Naive thymus-derived CD8-positive, alpha-beta T cell (primary cell): ENCODE results near the gene OLFM2. TPM values are rescaled to one million over a fixed set of nuclear protein-coding genes. Genes with fewer than 3 reads are reported as not detected.
"Not testable (repeated sequence)": the region's sequence is repeated elsewhere in the genome, so short reads cannot be mapped to it uniquely, and the experiment has no call there.

Source experiments
- ATAC-seq, 2 donors: fragments of 150-1000 bp; cut with Tn5 transposase in 1 of 2; sonication (Bioruptor Pico), chemical (Tn5 transposase) in 1 of 2; 1 replicate in 1 of 2; 2 replicates in 1 of 2; pipeline ENCODE4 v1.10.0; 2021; ENCODE audit warnings: mild to moderate bottlenecking in 2 of 2, moderate library complexity in 2 of 2
- POLR2A ChIA-PET: fragments of 350-600 bp; sonication (Branson Sonifier 250); formaldehyde crosslinking; loops from one replicate; lab custom pipeline; 2021; ENCODE audit warnings: antibody characterized with exemption; lab: Charles Lee
- DNase-seq, 10 donors: peaks; one replicate each; pipeline versions ENCODE4 v3.0.0 to v3.0.0-alpha.2; 2020 to 2022
- H3K27ac Mint-ChIP-seq, 10 donors: one replicate each; pipeline ENCODE4 v1.8.0; 2020 to 2022; ENCODE audit warnings: mild to moderate bottlenecking in 10 of 10, mixed read lengths in 10 of 10, moderate library complexity in 4 of 10, inconsistent platforms in 1 of 10
- H3K27me3 Mint-ChIP-seq, 5 donors: one replicate each; pipeline ENCODE4 v1.8.0; 2021 to 2022; ENCODE audit warnings: mixed read lengths in 5 of 5
- H3K36me3 Mint-ChIP-seq, 3 donors: one replicate each; pipeline ENCODE4 v1.8.0; 2020 to 2022; ENCODE audit warnings: mixed read lengths in 3 of 3, mild to moderate bottlenecking in 2 of 3, inconsistent platforms in 1 of 3
- H3K4me1 Mint-ChIP-seq, 4 donors: one replicate each; pipeline ENCODE4 v1.8.0; 2021 to 2022; ENCODE audit warnings: mixed read lengths in 4 of 4
- H3K4me3 Mint-ChIP-seq, 10 donors: one replicate each; pipeline ENCODE4 v1.8.0; 2020 to 2022; ENCODE audit warnings: mild to moderate bottlenecking in 10 of 10, mixed read lengths in 10 of 10, moderate library complexity in 6 of 10, inconsistent platforms in 1 of 10
- H3K9me3 Mint-ChIP-seq, 9 donors: one replicate each; pipeline ENCODE4 v1.8.0; 2020 to 2022; ENCODE audit warnings: mixed read lengths in 9 of 9, mild to moderate bottlenecking in 3 of 9, inconsistent platforms in 1 of 9, moderate library complexity in 1 of 9
- polyA plus RNA-seq, 3 donors: library from polyadenylated mRNA; unstranded; fragments of 300-500 nt; fragmentation: Illumina TruSeq; gene quantifications; one replicate each; pipeline ENCODE4 v1.2.3, GENCODE V29; 2021
- total RNA-seq, 8 experiments: library from RNA in 2 of 8; stranded (reverse) in 2 of 8; gene quantifications; one replicate each; pipeline ENCODE4 v1.2.3 and lab custom pipeline; 2021 to 2026

OLFM2 gene
- total and polyA plus RNA-seq, 5 experiments from 2014 or later, result 6.1 to 14.8 (median 12.8) TPM

DNA sequence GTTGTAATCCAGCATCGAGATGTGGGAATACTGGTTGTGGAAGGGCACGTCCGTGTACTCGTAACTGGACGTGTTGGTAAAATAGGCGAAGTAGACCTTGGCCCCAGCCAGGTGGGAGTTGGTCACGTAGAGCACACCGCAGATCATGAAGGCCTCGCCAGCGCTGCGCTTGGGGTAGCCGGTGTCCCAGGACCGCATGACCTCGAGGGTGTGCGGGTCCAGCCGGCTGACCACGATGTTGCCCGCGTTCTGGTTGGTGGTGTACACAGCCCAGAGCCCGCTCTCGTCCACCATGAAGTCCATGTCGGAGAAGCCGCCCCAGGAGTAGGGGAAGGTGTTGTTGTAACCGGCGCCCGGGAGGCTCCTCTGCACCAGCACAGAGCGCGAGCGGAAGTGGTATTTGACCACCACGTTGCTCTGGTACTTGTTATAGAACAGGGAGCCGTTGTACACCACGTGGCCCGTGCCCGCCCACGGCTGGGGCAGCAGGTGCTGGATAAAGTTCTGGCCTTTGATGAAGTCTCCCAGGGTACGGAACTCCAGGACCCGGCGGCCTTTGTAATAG, 82.0 kb downstream of the OLFM2 start:
- Mint-ChIP-seq H3K4me3 (peak overlapping the region in 5 of 10 donors; percentile 26 to 69 (median 33)), H3K27me3 (no peaks in the 10 kb centered on the region), H3K4me1 (peaks cover 33 to 76% (median 48%) of the 10 kb centered on the region in 4 donors), H3K27ac (peak overlapping the region in 5 of 10 donors; percentile 27 to 81 (median 39)), H3K9me3 (no peaks in the 10 kb centered on the region), H3K36me3 (peaks cover 5 to 26% (median 12%) of the 10 kb centered on the region in 3 donors)
- no peak for ATAC-seq
- POLR2A ChIA-PET, result no interaction called here
- DNase-seq, result peak in 1 of 10 donors; percentile 53

DNA sequence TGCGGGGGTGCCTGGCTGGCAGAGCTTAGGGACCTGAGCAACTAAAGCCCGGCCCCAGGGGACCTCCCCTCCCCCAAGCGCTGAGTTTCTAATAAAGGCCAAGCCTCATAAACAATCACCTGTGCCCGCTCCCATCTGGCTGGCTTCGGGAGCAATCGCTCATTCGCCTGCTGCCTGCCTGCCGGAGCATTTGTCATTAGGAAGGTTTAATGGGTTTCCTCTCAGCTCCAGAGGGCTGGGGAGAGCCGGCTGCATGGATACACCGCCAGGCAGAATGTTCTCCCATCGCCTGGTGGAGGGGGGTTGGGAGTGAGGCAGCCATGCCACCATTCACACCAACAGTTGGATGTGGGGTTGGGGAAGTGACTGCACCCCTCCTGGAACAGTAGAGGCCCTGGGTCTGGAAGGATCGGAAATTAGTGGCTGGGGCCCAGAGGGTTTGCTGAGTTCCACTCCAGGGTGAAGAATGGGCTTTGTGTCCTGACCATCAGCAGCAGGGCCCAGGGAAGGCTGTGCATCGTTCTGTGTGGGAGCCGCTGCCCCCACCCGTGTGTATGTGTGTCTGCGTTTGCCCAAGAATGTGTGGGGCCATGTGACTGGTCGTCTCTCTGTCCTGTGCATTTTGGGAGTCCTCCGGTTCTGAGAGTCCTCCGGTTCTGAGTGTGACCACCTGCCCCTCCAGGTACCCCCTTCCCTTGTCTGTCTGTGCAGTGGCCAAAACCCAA, 85.9 kb downstream of the OLFM2 start:
- DNase-seq (no peak), ATAC-seq (no peak)
- POLR2A ChIA-PET, result interaction anchor here (4.1 kb wide), 1 partner anchor 8 kb away, joined by 15 read pairs; no protein-coding TSS in a partner anchor
- H3K9me3 Mint-ChIP-seq, result no peaks in the 10 kb centered on the region
- no peaks in the 10 kb centered on the region for H3K27me3 Mint-ChIP-seq
- H3K4me1 Mint-ChIP-seq, result peaks cover 19 to 64% (median 34%) of the 10 kb centered on the region in 4 donors
- no peak overlapping the region for H3K4me3 Mint-ChIP-seq
- H3K27ac Mint-ChIP-seq, result peak overlapping the region in 5 of 10 donors; percentile 17 to 79 (median 57)
- peaks cover 5 to 32% (median 6%) of the 10 kb centered on the region in 3 donors for H3K36me3 Mint-ChIP-seq

DNA sequence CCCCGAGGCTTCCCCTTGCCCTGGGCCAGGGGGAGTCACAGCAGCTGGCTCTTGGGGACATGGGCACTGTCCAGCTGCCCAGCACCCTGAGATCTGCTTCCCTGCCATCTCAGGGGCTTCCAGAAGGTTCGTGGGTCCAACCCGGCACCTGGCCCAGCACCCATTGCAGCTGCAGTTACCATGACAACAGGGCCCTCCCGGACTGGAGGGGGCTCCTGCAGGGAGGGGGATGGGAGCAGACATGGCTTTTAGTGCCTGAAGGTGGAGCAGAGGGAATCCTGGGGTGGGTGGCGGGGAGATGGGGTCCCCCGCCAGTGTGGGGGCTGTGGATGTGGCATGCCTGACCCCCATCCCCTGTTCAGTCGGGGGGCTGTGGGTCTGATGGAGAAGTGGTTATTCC, 86.5 kb downstream of the OLFM2 start:
- Mint-ChIP-seq H3K36me3 (peaks cover 5 to 38% (median 6%) of the 10 kb centered on the region in 3 donors), H3K27ac (peak overlapping the region in 3 of 10 donors; percentile 7 to 28 (median 18)), H3K9me3 (no peaks in the 10 kb centered on the region), H3K4me3 (no peak overlapping the region), H3K27me3 (no peaks in the 10 kb centered on the region), H3K4me1 (peaks cover 19 to 67% (median 34%) of the 10 kb centered on the region in 4 donors)
- DNase-seq (no peak), ATAC-seq (no peak)
- POLR2A ChIA-PET, result interaction anchor here (4.1 kb wide), 1 partner anchor 8 kb away, joined by 15 read pairs; no protein-coding TSS in a partner anchor

DNA sequence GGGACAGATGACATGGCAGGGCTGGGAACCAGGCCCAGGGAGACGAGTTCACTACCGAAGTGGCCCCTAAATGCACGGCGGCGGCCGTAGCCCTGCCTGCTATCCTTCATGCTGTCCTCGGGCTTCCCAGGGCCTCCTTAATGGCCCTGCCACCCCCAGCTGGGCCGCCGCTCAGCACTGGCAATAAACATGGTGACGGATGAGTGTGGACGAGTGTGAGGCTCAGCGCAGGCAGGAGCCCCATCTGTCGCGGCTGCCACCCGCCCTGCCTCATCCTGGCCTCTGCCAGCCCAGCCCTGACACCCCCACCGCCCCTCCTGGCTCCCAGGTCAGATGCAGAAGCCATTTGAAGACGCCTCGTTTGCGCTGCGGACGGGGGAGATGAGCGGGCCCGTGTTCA, 87.6 kb downstream of the OLFM2 start:
- no peaks in the 10 kb centered on the region for H3K27me3 Mint-ChIP-seq
- H3K4me1 Mint-ChIP-seq, result peaks cover 17 to 58% (median 28%) of the 10 kb centered on the region in 4 donors
- ATAC-seq (no peak), DNase-seq (no peak)
- no peak overlapping the region for H3K4me3 Mint-ChIP-seq
- peaks cover 2 to 42% (median 4%) of the 10 kb centered on the region in 3 donors for H3K36me3 Mint-ChIP-seq
- H3K9me3 Mint-ChIP-seq, result no peaks in the 10 kb centered on the region
- POLR2A ChIA-PET, result interaction anchor here (0.9 to 4.1 kb wide), 2 partner anchors 9 to 38 kb away, joined by 3 to 15 read pairs; no protein-coding TSS in a partner anchor
- peak overlapping the region in 4 of 10 donors; percentile 25 to 56 (median 36) for H3K27ac Mint-ChIP-seq

DNA sequence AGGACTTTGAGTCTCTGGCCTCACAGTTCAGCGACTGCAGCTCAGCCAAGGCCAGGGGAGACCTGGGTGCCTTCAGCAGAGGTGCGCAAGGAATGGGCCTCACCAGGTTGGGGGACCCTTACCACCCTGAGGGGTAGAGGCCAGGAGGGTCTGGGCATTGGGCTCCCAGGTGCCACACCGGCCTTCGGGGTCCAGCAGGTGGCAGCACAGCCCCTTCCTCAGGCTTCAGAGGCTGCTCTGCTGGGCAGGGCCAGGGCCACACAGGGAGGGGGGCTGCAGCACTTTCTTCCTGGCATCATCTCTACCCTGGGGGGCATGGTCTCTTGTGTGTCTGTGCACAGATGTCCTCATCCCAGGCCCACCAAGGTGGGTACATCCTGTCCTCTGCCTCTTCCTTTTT, 88.3 kb downstream of the OLFM2 start:
- Mint-ChIP-seq H3K4me3 (no peak overlapping the region), H3K27me3 (no peaks in the 10 kb centered on the region), H3K9me3 (no peaks in the 10 kb centered on the region), H3K36me3 (peaks cover 0 to 42% (median 11%) of the 10 kb centered on the region in 3 donors), H3K27ac (peak overlapping the region in 7 of 10 donors; percentile 25 to 90 (median 60)), H3K4me1 (peaks cover 16 to 54% (median 26%) of the 10 kb centered on the region in 4 donors)
- POLR2A ChIA-PET, result interaction anchor here (0.9 to 4.1 kb wide), 3 partner anchors 10 to 39 kb away, joined by 3 to 15 read pairs (median 3); no protein-coding TSS in a partner anchor
- ATAC-seq (peak; percentile 61 to 71), DNase-seq (peak; percentile 16 to 68 (median 38))

DNA sequence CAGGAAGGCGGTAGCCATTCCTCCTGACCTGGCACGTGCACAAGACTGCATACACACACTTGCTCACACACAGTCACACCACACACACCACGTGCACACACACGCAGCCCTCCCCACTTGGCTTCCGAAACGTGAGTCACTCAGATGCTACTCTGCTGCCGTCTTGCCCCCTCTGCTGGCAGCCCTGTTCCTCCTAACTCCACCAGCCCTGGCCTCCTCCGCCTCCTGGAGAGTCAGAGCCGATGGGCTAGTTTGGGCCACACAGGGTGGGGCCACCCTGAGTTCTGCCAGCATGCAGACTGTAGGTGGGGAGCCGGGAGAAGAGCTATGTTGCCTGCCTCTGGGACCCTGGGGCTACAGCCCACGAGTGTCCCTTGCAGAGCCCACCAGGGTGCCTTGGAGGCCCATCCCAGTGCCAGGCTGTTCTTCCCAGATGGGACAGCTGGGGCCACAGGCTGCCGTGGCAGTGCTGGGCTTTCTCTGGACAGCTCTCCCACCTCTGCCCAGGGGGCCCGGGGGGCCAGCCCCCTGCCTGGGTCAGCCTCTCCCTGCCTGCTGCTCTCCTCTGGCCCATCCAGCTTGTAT, 89.1 kb downstream of the OLFM2 start:
- ATAC-seq (peak; percentile 46 to 68), DNase-seq (peak in 3 of 10 donors; percentile 22 to 28 (median 27))
- Mint-ChIP-seq H3K9me3 (no peaks in the 10 kb centered on the region), H3K4me1 (peaks cover 12 to 48% (median 22%) of the 10 kb centered on the region in 4 donors), H3K27me3 (no peaks in the 10 kb centered on the region), H3K4me3 (no peak overlapping the region), H3K36me3 (peaks cover 0 to 41% (median 12%) of the 10 kb centered on the region in 3 donors), H3K27ac (peak overlapping the region in 6 of 10 donors; percentile 52 to 90 (median 78))
- POLR2A ChIA-PET, result interaction anchor here (0.9 to 4.1 kb wide), 2 partner anchors 11 to 31 kb away, joined by 3 to 15 read pairs; no protein-coding TSS in a partner anchor

DNA sequence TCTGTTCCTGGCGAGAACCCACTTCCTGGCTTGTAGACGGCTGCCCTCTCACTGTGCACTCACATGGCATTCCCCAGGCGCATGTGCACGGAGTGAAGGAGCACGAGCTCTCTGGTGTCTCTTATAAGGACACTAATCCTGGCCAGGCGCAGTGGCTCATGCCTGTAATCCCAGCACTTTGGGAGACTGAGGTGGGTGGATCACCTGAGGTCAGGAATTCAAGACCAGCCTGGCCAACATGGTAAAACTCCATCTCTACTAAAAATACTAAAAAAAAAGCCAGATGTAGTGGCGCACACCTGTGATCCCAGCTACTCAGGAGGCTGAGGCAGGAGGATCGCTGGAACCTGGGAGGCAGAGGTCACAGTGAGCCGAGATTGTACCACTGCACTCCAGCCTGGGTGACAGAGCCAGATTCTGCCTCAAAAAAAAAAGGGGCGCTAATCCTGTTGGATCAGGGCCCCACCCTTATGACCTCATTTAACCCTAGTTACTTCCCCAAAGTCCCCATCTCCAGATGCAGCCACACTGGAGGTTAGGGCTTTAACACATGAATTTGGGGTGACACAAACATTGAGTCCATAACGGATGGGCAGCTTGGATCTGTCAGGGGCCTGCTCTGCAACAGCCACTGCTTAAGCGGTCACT, 92.6 kb downstream of the OLFM2 start:
- Mint-ChIP-seq H3K4me1 (peaks cover 10 to 53% (median 26%) of the 10 kb centered on the region in 4 donors), H3K36me3 (peaks cover 0 to 70% (median 24%) of the 10 kb centered on the region in 3 donors)
- H3K27ac Mint-ChIP-seq, POLR2A ChIA-PET, H3K27me3 Mint-ChIP-seq, DNase-seq, H3K9me3 Mint-ChIP-seq, H3K4me3 Mint-ChIP-seq, ATAC-seq: not testable (repeated sequence)

DNA sequence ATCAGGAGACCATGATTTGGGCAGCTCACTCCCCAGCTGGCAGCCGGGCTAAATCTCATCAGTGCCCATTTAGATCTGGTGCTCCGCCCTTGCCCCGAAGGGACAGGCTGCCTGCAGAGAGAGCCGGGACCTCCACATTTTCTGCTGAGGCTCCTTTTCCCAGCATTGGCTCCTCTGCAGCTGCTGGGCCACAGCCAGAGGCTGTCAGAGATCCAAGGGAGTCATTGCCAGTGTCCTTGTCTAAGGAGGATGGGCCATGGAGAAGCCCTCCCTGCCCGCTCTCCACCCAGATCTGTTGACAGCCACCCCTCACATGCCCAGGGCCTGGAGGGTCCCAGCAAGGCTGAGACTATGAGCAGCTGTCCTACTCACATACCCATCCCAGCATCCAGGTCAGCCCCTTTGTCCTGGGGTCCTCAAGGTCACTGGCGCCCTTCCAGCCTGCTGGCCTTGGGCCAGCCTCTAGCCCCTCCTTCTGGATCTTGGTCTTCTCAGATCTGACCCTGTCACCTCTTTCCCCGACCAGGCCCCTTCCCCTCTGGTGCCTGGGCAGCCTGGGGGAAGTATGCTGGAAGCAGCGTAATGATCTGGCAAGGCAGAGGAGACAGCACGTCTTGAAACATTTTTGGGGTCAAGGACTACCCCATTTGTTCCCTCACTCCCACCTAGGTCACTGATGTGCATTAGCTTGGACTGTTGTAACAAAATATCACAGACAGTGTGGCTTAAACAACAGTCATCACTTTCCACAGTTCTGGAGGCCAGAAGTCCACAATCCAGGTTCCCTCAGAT, 93.3 kb downstream of the OLFM2 start:
- Mint-ChIP-seq H3K4me3 (no peak overlapping the region), H3K27me3 (no peaks in the 10 kb centered on the region), H3K36me3 (peaks cover 0 to 75% (median 24%) of the 10 kb centered on the region in 3 donors), H3K9me3 (no peaks in the 10 kb centered on the region), H3K27ac (peak overlapping the region in 1 of 10 donors; percentile 46), H3K4me1 (peaks cover 10 to 52% (median 26%) of the 10 kb centered on the region in 4 donors)
- POLR2A ChIA-PET, result no interaction called here
- no peak for DNase-seq
- no peak for ATAC-seq

DNA sequence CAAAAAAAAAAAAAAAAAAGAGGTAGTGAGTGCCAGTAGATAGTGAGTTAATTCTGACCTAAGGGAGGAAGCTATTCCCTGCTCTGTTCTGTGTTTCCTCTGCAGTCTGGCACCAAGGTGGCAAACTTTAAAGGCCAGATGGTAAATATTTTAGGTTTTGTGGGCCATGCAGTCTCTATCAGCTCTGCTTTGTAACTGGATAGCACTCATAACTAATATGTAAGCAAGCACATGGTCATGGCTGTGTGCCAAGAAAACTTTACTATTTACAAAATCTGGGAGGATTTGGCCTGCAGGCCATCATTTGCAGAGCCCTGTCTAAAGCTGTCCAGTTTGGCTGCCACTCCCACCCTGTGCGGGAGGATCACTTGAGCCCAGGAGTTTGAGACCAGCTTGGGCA, 96.9 kb downstream of the OLFM2 start:
- ATAC-seq (no peak), DNase-seq (no peak)
- Mint-ChIP-seq H3K27ac (no peak overlapping the region), H3K27me3 (no peaks in the 10 kb centered on the region), H3K4me1 (peaks cover 13 to 44% (median 20%) of the 10 kb centered on the region in 4 donors), H3K4me3 (no peak overlapping the region), H3K36me3 (peaks cover 0 to 59% (median 24%) of the 10 kb centered on the region in 3 donors), H3K9me3 (no peaks in the 10 kb centered on the region)
- POLR2A ChIA-PET, result interaction anchor here (0.6 to 1.7 kb wide), 2 partner anchors 18 to 20 kb away, joined by 5 to 8 read pairs; partner anchors contain the start of gene FBXL12

DNA sequence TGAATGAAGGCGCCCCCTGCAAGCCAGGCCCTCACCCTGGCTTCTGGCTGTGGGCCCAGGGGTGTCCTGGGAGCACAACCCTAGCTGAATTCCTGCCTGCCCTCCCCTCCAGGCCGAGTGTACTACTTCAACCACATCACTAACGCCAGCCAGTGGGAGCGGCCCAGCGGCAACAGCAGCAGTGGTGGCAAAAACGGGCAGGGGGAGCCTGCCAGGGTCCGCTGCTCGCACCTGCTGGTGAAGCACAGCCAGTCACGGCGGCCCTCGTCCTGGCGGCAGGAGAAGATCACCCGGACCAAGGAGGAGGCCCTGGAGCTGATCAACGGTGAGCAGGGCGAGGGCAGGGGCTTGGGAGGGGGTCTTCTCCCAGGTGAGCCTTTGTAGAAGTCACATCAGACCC, 98.0 kb downstream of the OLFM2 start:
- Mint-ChIP-seq H3K27me3 (no peaks in the 10 kb centered on the region), H3K27ac (peak overlapping the region in 1 of 10 donors; percentile 33), H3K9me3 (no peaks in the 10 kb centered on the region), H3K36me3 (peaks cover 0 to 48% (median 16%) of the 10 kb centered on the region in 3 donors), H3K4me3 (no peak overlapping the region), H3K4me1 (peaks cover 13 to 44% (median 20%) of the 10 kb centered on the region in 4 donors)
- ATAC-seq (no peak), DNase-seq (no peak)
- POLR2A ChIA-PET, result interaction anchor here (0.6 to 1.2 kb wide), 2 partner anchors 11 to 19 kb away, joined by 3 to 4 read pairs; partner anchors contain the start of gene UBL5

DNA sequence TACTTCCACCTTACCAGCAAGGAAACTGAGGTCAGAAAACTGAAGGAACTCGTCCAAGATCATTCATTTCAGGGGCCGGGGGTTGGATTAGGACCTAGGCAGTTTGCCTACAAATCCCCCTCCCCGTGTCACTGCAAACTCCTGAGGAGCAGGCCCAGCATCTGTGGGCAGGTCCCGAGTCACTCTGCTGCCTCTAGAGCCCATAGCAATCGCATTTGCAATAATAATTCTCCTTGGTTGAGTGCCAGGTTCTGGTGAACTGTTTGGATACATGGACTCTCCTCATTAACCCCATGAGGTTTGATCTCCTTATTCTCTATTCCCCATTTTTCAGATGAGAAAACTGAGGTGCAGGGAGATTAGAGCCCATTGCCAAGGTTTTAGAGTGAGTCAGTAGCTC, 100.3 kb downstream of the OLFM2 start:
- no peak for ATAC-seq
- peaks cover 6 to 33% (median 13%) of the 10 kb centered on the region in 4 donors for H3K4me1 Mint-ChIP-seq
- DNase-seq, result no peak
- H3K9me3 Mint-ChIP-seq, result no peaks in the 10 kb centered on the region
- H3K27me3 Mint-ChIP-seq, result no peaks in the 10 kb centered on the region
- POLR2A ChIA-PET, result interaction anchor here (0.7 to 2.1 kb wide), 5 partner anchors 8 to 56 kb away, joined by 3 to 9 read pairs (median 6); partner anchors contain the start of gene UBL5
- H3K4me3 Mint-ChIP-seq, result peak overlapping the region; percentile 82 to 97 (median 89)
- peaks cover 0 to 30% (median 5%) of the 10 kb centered on the region in 3 donors for H3K36me3 Mint-ChIP-seq
- peak overlapping the region; percentile 61 to 92 (median 83) for H3K27ac Mint-ChIP-seq
